HG03064 (cell line): ENCODE measurements around the gene XKR3.
"Not testable (repeated sequence)": the region's sequence is repeated elsewhere in the genome, so short reads cannot be mapped to it uniquely, and the experiment has no call there.

Experiments
- ATAC-seq: cut with Tn5 transposase; IDR thresholded peaks from one replicate; pipeline ENCODE4 v1.9.1; 2021; ENCODE audit warnings: low read depth; ENCODE audit not compliant: unreplicated experiment

XKR3 gene

DNA sequence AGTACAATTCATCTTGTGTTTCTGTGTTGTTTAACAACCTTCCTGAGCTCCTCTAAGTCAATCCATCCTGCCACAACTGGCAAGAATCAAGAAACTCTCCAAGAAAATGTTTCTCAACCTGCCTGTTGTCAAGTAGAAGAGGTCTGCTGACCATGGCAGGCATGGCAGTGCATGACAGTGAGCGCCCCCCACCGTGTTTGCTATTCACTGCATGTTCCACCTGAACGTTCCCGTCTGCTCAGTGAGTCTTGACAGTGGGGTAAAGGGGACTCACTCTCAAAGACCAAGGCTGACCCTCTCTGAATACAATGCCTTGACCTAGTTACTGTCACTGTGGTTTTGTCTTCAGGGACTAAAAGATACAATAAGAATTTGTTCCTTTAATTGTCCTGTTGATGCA lies 75.9 kb downstream of the XKR3 start:
- ATAC-seq: not testable (repeated sequence)

GRCh38 chr22:16748160-16748929 lies 76.9 kb downstream of the XKR3 start:
- not testable (repeated sequence) for ATAC-seq

DNA sequence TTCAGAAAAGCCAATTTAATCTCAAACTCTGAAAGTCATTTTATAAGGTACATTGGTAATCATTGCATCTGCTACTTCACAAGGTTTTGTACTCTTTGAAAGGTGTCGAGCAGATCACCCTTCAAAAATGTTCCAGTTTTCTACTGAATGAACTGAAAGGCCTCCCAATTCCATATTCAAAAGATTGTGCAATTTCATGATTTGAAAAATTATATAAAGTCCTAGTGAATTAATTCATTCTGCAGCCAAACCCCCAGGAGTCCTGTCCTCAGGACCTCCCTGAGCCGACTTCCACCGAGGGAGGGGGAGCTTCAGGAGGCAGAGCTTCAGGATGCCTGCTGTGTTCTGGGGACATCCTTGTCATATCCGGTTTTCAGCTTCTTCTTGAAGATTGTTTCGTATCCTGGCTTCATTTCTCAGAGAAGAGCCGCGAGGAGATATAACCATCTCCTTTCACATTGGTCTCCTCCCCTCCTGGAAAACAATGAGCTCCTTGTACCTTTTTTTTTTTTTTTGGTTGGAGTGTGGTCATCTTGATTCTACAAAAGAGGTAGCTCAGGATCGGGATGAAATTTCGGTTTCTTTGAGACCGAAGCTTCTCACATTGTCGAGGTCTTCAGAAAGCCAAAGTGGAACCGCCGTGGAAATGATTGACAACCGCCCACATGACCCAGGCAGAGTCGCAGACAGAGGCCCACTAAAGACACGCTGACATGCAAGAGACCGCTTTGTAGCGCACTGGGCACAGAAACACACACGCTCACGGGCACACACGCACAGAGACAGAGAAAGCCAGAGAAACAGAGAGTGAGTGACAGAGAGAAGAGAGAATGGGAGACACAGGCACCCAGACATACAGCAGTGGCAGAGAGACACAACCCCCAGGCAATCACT lies 77.7 kb downstream of the XKR3 start:
- ATAC-seq: not testable (repeated sequence)

- not testable (repeated sequence) for ATAC-seq
Observed at GRCh38 chr22:16734271-16734670, 90.9 kb downstream of the XKR3 start.
